Body of pancreas (tissue), 4 donors: Measurements from ENCODE around the gene RBMS1. TPM values are rescaled to one million over a fixed set of nuclear protein-coding genes. Genes with fewer than 3 reads are reported as not detected.

Experiments
- ATAC-seq: fragments of 150-250 bp; one replicate; pipeline ENCODE4 v1.9.1; 2016
- DNase-seq, 4 donors: peaks; one replicate each; pipeline ENCODE4 v3.0.0-alpha.2; 2019
- H3K27ac ChIP-seq, 4 donors: fragments of 200-600 bp; sonication (generic); 1 replicate in 3 of 4; 2 replicates in 1 of 4; pipeline versions ENCODE4 v1.5.1 to v1.6.1; 2016 to 2019; ENCODE audit warnings: mild to moderate bottlenecking in 1 of 4, mixed read lengths in 1 of 4, moderate library complexity in 1 of 4
- H3K27me3 ChIP-seq, 2 donors: fragments of 200-600 bp; sonication (generic); one replicate each; pipeline ENCODE4 v1.6.0; 2016; ENCODE audit warnings: mild to moderate bottlenecking in 1 of 2
- H3K36me3 ChIP-seq, 2 donors: fragments of 200-600 bp; sonication (generic); replicated peaks in 1 of 2; 2 replicates each; pipeline ENCODE4 v1.5.1; 2016; ENCODE audit warnings: low read depth in 2 of 2; ENCODE audit not compliant: insufficient read depth in 1 of 2
- H3K4me1 ChIP-seq: fragments of 200-600 bp; sonication (generic); one replicate; pipeline ENCODE4 v1.6.0; 2016
- H3K4me3 ChIP-seq, 2 donors: fragments of 200-600 bp; sonication (generic); 1 replicate in 1 of 2; 2 replicates in 1 of 2; pipeline ENCODE4 v1.5.1; 2016 to 2019
- H3K9me3 ChIP-seq, 3 donors: fragments of 200-600 bp; sonication (generic); 1 replicate in 2 of 3; 2 replicates in 1 of 3; pipeline ENCODE4 v1.5.1; 2016
- CTCF ChIP-seq, 7 experiments: fragments of 450-650 bp in 4 of 7; fragments of 200-600 bp in 3 of 7; sonication (generic) in 3 of 7; IDR thresholded peaks; one replicate each; pipeline ENCODE4 v1.5.1; 2016 to 2019; ENCODE audit warnings: antibody characterized with exemption in 7 of 7
- POLR2A ChIP-seq, 3 donors: fragments of 450-650 bp; IDR thresholded peaks; one replicate each; pipeline ENCODE4 v1.6.1; 2016; ENCODE audit warnings: antibody characterized with exemption in 3 of 3, mild to moderate bottlenecking in 2 of 3
- WGBS, 2 donors: methylation state at CpG; one replicate each; pipeline ENCODE4 v1.1.5; 2017; 5-methylcytosine and 5-hydroxymethylcytosine counted together
- intact Hi-C: fragments of 100-400 bp; cut with DNase I; formaldehyde crosslinking; loops from one replicate; pipeline ENCODE4 v1.15.1; 2023
- total RNA-seq, 2 donors: library from RNA; depleted of rRNA; stranded (reverse); fragments of >200 nt; gene quantifications; one replicate each; pipeline ENCODE4 v1.1.0, GENCODE V29; 2016

Gene RBMS1
- total RNA-seq, 2 donors from 2014 or later, result 21.3 to 23.7 TPM

GRCh38 chr2:160246356-160246755, 247.3 kb downstream of the RBMS1 start:
- Histone ChIP-seq H3K36me3 (no peaks in the 10 kb centered on the region), H3K4me3 (no peak overlapping the region), H3K27ac (no peak overlapping the region), H3K4me1 (peaks cover 19% of the 10 kb centered on the region), H3K9me3 (no peaks in the 10 kb centered on the region), H3K27me3 (no peaks in the 10 kb centered on the region)
- WGBS, 2 donors, result 73 to 86% methylated on average over 2 of the region's 2 CpGs
- TF ChIP-seq CTCF (IDR thresholded peaks at IDR 0.05) (no peak), POLR2A (IDR thresholded peaks at IDR 0.05) (no peak)
- intact Hi-C loops, result no loop called here
- DNase-seq (no peak), ATAC-seq (no peak)

GRCh38 chr2:160245614-160246155, 247.9 kb downstream of the RBMS1 start:
- Histone ChIP-seq H3K36me3 (no peaks in the 10 kb centered on the region), H3K4me1 (peaks cover 21% of the 10 kb centered on the region), H3K27ac (no peak overlapping the region), H3K4me3 (no peak overlapping the region), H3K27me3 (no peaks in the 10 kb centered on the region), H3K9me3 (no peaks in the 10 kb centered on the region)
- TF ChIP-seq CTCF (IDR thresholded peaks at IDR 0.05) (no peak), POLR2A (IDR thresholded peaks at IDR 0.05) (no peak)
- no peak for DNase-seq
- no peak for ATAC-seq
- intact Hi-C loops, result no loop called here
- 62 to 79% methylated on average over 5 of the region's 5 CpGs for WGBS, 2 donors

GRCh38 chr2:160242893-160243564, 250.6 kb downstream of the RBMS1 start:
- Histone ChIP-seq H3K4me1 (peaks cover 21% of the 10 kb centered on the region), H3K27me3 (no peaks in the 10 kb centered on the region), H3K9me3 (no peaks in the 10 kb centered on the region), H3K4me3 (no peak overlapping the region), H3K27ac (no peak overlapping the region), H3K36me3 (no peaks in the 10 kb centered on the region)
- DNase-seq, result no peak
- no peak for ATAC-seq
- 31 to 42% methylated on average over 3 of the region's 3 CpGs for WGBS, 2 donors
- intact Hi-C loops, result no loop called here
- TF ChIP-seq CTCF (IDR thresholded peaks at IDR 0.05) (no peak), POLR2A (IDR thresholded peaks at IDR 0.05) (no peak)

- intact Hi-C loops, result no loop called here
- peaks cover 21% of the 10 kb centered on the region for H3K4me1 ChIP-seq
- no peaks in the 10 kb centered on the region for H3K36me3 ChIP-seq
- WGBS, 2 donors, result 52 to 64% methylated on average over 4 of the region's 4 CpGs
- no peak overlapping the region for H3K4me3 ChIP-seq
- no peaks in the 10 kb centered on the region for H3K9me3 ChIP-seq
- TF ChIP-seq CTCF (IDR thresholded peaks at IDR 0.05), result no peak
- TF ChIP-seq POLR2A (IDR thresholded peaks at IDR 0.05), result no peak
- H3K27me3 ChIP-seq, result no peaks in the 10 kb centered on the region
- peak overlapping the region in 3 of 4 donors; percentile 41 to 65 (median 59) for H3K27ac ChIP-seq
- ATAC-seq (peak; percentile 86), DNase-seq (peak; percentile 47 to 86 (median 66))
Observed at GRCh38 chr2:160241251-160242137, 252.1 kb downstream of the RBMS1 start.
